A673 (cell line): Measurements from ENCODE around the gene ATG10. TPM values are rescaled to one million over a fixed set of nuclear protein-coding genes. Genes with fewer than 3 reads are reported as not detected.

Experiments used
- BruUV-seq: library from RNA; stranded (reverse); fragments of 400-500 nt; replicated peaks from 2 replicates; lab custom pipeline; 2021; lab: Mats Ljungman, UMichigan
- CTCF ChIA-PET: fragments of 300-600 bp; sonication (Branson Sonifier 250); formaldehyde crosslinking; loops from one replicate; lab custom pipeline; 2022; ENCODE audit warnings: antibody characterized with exemption; lab: Charles Lee
- POLR2A ChIA-PET: fragments of 300-600 bp; sonication (Branson Sonifier 250); formaldehyde crosslinking; loops from one replicate; lab custom pipeline; 2022; ENCODE audit warnings: antibody characterized with exemption; ENCODE audit not compliant: low non-redundant PET; lab: Charles Lee
- DNase-seq: peaks from one replicate; pipeline ENCODE4 v3.0.0-alpha.2; 2015; ENCODE audit warnings: low spot score
- H3K27ac ChIP-seq: fragments of 200-600 bp; sonication (generic); 2 replicates; pipeline ENCODE4 v1.5.1; 2016; ENCODE audit warnings: mixed run types, low read depth, mild to moderate bottlenecking, mixed read lengths, antibody characterized with exemption, low read length; ENCODE audit not compliant: poor library complexity, severe bottlenecking
- H3K27me3 ChIP-seq: fragments of 200-600 bp; sonication (generic); replicated peaks from 2 replicates; pipeline ENCODE4 v1.6.1; 2017; ENCODE audit warnings: mixed run types, low read depth, mild to moderate bottlenecking, mixed read lengths, antibody characterized with exemption, low read length; ENCODE audit not compliant: insufficient read depth, poor library complexity
- H3K36me3 ChIP-seq: fragments of 200-600 bp; sonication (generic); 2 replicates; pipeline ENCODE4 v1.6.1; 2016; ENCODE audit warnings: mixed run types, mild to moderate bottlenecking, mixed read lengths, antibody characterized with exemption, low read length; ENCODE audit not compliant: insufficient read depth, poor library complexity, severe bottlenecking
- H3K4me1 ChIP-seq: fragments of 200-600 bp; sonication (generic); 2 replicates; pipeline ENCODE4 v1.6.1; 2017; ENCODE audit warnings: mixed run types, mild to moderate bottlenecking, mixed read lengths, antibody characterized with exemption, low read length; ENCODE audit not compliant: insufficient read depth, poor library complexity, severe bottlenecking
- H3K4me3 ChIP-seq: fragments of 200-600 bp; sonication (generic); 2 replicates; pipeline ENCODE4 v1.5.1; 2016; ENCODE audit warnings: low read depth, mixed run types, mild to moderate bottlenecking, mixed read lengths, low read length; ENCODE audit not compliant: poor library complexity, severe bottlenecking
- H3K9me3 ChIP-seq: fragments of 200-600 bp; sonication (generic); 2 replicates; pipeline ENCODE4 v1.6.1; 2016; ENCODE audit warnings: mixed run types, low read depth, mild to moderate bottlenecking, mixed read lengths, antibody characterized with exemption, low read length; ENCODE audit not compliant: poor library complexity, severe bottlenecking
- CTCF ChIP-seq: fragments of 300-800, 200-600 bp; sonication (generic); conservative IDR thresholded peaks from 2 replicates; pipeline ENCODE4 v1.5.1; 2017; ENCODE audit warnings: low read depth, mild to moderate bottlenecking, antibody characterized with exemption, low read length, moderate library complexity, mixed read lengths
- EZH2 ChIP-seq: fragments of 200-600 bp; sonication (generic); IDR thresholded peaks from 2 replicates; pipeline ENCODE4 v1.6.1; 2017; ENCODE audit warnings: borderline replicate concordance, low read depth, mild to moderate bottlenecking, mixed read lengths, antibody characterized with exemption, low read length; ENCODE audit not compliant: poor library complexity, severe bottlenecking
- intact Hi-C: fragments of 100-400 bp; cut with micrococcal nuclease; formaldehyde crosslinking; loops from one replicate; pipeline ENCODE4 v1.10.0; 2022; ENCODE audit not compliant: unreplicated experiment
- total RNA-seq: library from RNA; stranded (reverse); gene quantifications from 2 replicates; pipeline ENCODE4 v1.2.3, GENCODE V29; 2021

ATG10 gene
- total RNA-seq, 1 experiment from 2014 or later = 17.1 TPM

- no peak for DNase-seq
- ChIA-PET CTCF (no interaction called here), POLR2A (no interaction called here)
- Histone ChIP-seq H3K36me3 (no peaks in the 10 kb centered on the region), H3K27ac (no peak overlapping the region), H3K4me1 (peaks cover 53% of the 10 kb centered on the region), H3K27me3 (no peaks in the 10 kb centered on the region), H3K9me3 (no peaks in the 10 kb centered on the region), H3K4me3 (no peak overlapping the region)
- intact Hi-C loops = no loop called here
- TF ChIP-seq EZH2 (no peak), CTCF (no peak)
- BruUV-seq = no TSS peak
These were observed 189.1 kb downstream of the ATG10 start for GRCh38 chr5:82160948-82161347.

GRCh38 chr5:82162573-82162972 lies 190.8 kb downstream of the ATG10 start:
- Histone ChIP-seq H3K27me3 (no peaks in the 10 kb centered on the region), H3K36me3 (no peaks in the 10 kb centered on the region), H3K4me1 (peaks cover 46% of the 10 kb centered on the region), H3K27ac (no peak overlapping the region), H3K4me3 (no peak overlapping the region), H3K9me3 (no peaks in the 10 kb centered on the region)
- intact Hi-C loops = no loop called here
- no peak for DNase-seq
- BruUV-seq = no TSS peak
- TF ChIP-seq EZH2 = no peak
- CTCF ChIA-PET = no interaction called here
- POLR2A ChIA-PET = no interaction called here

GRCh38 chr5:82163452-82164175 lies 191.8 kb downstream of the ATG10 start:
- Histone ChIP-seq H3K27me3 (no peaks in the 10 kb centered on the region), H3K4me1 (peaks cover 45% of the 10 kb centered on the region), H3K27ac (peak overlapping the region; percentile 56), H3K36me3 (no peaks in the 10 kb centered on the region), H3K4me3 (no peak overlapping the region), H3K9me3 (no peaks in the 10 kb centered on the region)
- no peak for DNase-seq
- no peak for TF ChIP-seq EZH2
- no peak for TF ChIP-seq CTCF
- ChIA-PET POLR2A (no interaction called here), CTCF (no interaction called here)
- intact Hi-C loops = no loop called here
- no TSS peak for BruUV-seq
